Measurements from ENCODE around the gene TMEM250. TPM values are rescaled to one million over a fixed set of nuclear protein-coding genes. Genes with fewer than 3 reads are reported as not detected.

Gene TMEM250
- total RNA-seq, 2 donors from 2014 or later = 38.9 to 40.1 TPM

- Histone ChIP-seq H3K36me3 (peaks cover 11% of the 10 kb centered on the region), H3K4me1 (ENCODE audit: control insufficient read depth in 1 of 2, low read depth in 2 of 2) (peaks cover 15 to 36% of the 10 kb centered on the region in 2 donors), H3K27ac (no peak overlapping the region), H3K27me3 (replicated peaks; ENCODE audit: insufficient read depth) (no peaks in the 10 kb centered on the region), H3K9me3 (no peaks in the 10 kb centered on the region), H3K4me3 (no peak overlapping the region)
- TF ChIP-seq CTCF (IDR thresholded peaks at IDR 0.05) = no peak
- ATAC-seq (ENCODE audit: insufficient number of reproducible peaks, low FRiP score, low read depth) (no peak), DNase-seq (ENCODE audit: low spot score) (no peak)
These were observed 1.8 kb upstream of the TMEM250 start for GRCh38 chr9:136120438-136120844.

GRCh38 chr9:136119883-136120393, 1.3 kb upstream of the TMEM250 start:
- H3K4me3 ChIP-seq = peak overlapping the region; percentile 85
- no peak for TF ChIP-seq CTCF (IDR thresholded peaks at IDR 0.05)
- H3K27ac ChIP-seq = peak overlapping the region; percentile 81 to 90

GRCh38 chr9:136119061-136119882, 597 bp upstream of the TMEM250 start:
- Histone ChIP-seq H3K27ac (peak overlapping the region; percentile 81 to 90), H3K4me1 (ENCODE audit: control insufficient read depth in 1 of 2, low read depth in 2 of 2) (peaks cover 15 to 36% of the 10 kb centered on the region in 2 donors), H3K27me3 (replicated peaks; ENCODE audit: insufficient read depth) (no peaks in the 10 kb centered on the region), H3K36me3 (peaks cover 11% of the 10 kb centered on the region), H3K9me3 (no peaks in the 10 kb centered on the region), H3K4me3 (peak overlapping the region; percentile 85)
- peak; percentile 23 for TF ChIP-seq CTCF (IDR thresholded peaks at IDR 0.05)
- DNase-seq (ENCODE audit: low spot score) (no peak), ATAC-seq (ENCODE audit: insufficient number of reproducible peaks, low FRiP score, low read depth) (no peak)

More at GRCh38 chr9:136119883-136120393, 1.3 kb upstream of the TMEM250 start:
- H3K27me3 ChIP-seq (replicated peaks; ENCODE audit: insufficient read depth) = no peaks in the 10 kb centered on the region
- ATAC-seq (ENCODE audit: insufficient number of reproducible peaks, low FRiP score, low read depth) = no peak
- no peak for DNase-seq (ENCODE audit: low spot score)
- H3K4me1 ChIP-seq (ENCODE audit: control insufficient read depth in 1 of 2, low read depth in 2 of 2) = peaks cover 15 to 36% of the 10 kb centered on the region in 2 donors
- H3K9me3 ChIP-seq = no peaks in the 10 kb centered on the region
- peaks cover 11% of the 10 kb centered on the region for H3K36me3 ChIP-seq

GRCh38 chr9:136117916-136118319, 757 bp downstream of the TMEM250 start:
- peak overlapping the region; percentile 85 for H3K4me3 ChIP-seq
- TF ChIP-seq CTCF (IDR thresholded peaks at IDR 0.05) = no peak
- no peaks in the 10 kb centered on the region for H3K9me3 ChIP-seq
- H3K27me3 ChIP-seq (replicated peaks; ENCODE audit: insufficient read depth) = no peaks in the 10 kb centered on the region
- peaks cover 17% of the 10 kb centered on the region for H3K36me3 ChIP-seq
- no peak for ATAC-seq (ENCODE audit: insufficient number of reproducible peaks, low FRiP score, low read depth)
- peak overlapping the region; percentile 81 to 90 for H3K27ac ChIP-seq
- peaks cover 15 to 34% of the 10 kb centered on the region in 2 donors for H3K4me1 ChIP-seq (ENCODE audit: control insufficient read depth in 1 of 2, low read depth in 2 of 2)
- no peak for DNase-seq (ENCODE audit: low spot score)

- Histone ChIP-seq H3K4me3 (peak overlapping the region; percentile 85), H3K27ac (peak overlapping the region; percentile 81 to 90), H3K36me3 (peaks cover 17% of the 10 kb centered on the region), H3K9me3 (no peaks in the 10 kb centered on the region), H3K4me1 (ENCODE audit: control insufficient read depth in 1 of 2, low read depth in 2 of 2) (peaks cover 12 to 29% of the 10 kb centered on the region in 2 donors), H3K27me3 (replicated peaks; ENCODE audit: insufficient read depth) (no peaks in the 10 kb centered on the region)
- DNase-seq (ENCODE audit: low spot score) (no peak), ATAC-seq (ENCODE audit: insufficient number of reproducible peaks, low FRiP score, low read depth) (no peak)
- TF ChIP-seq CTCF (IDR thresholded peaks at IDR 0.05) = no peak
These were observed 1.3 kb downstream of the TMEM250 start for GRCh38 chr9:136117291-136117915.

All from thoracic aorta (tissue), 2 donors.